Measurements from ENCODE around the gene FXYD6. TPM values are rescaled to one million over a fixed set of nuclear protein-coding genes. Genes with fewer than 3 reads are reported as not detected.
"Not testable (repeated sequence)": the region's sequence is repeated elsewhere in the genome, so short reads cannot be mapped to it uniquely, and the experiment has no call there.

FXYD6 gene
- polyA plus RNA-seq, 2 of the 4 experiments (the other 2 are of a cell fraction) = 0.26 to 0.49 TPM

DNA sequence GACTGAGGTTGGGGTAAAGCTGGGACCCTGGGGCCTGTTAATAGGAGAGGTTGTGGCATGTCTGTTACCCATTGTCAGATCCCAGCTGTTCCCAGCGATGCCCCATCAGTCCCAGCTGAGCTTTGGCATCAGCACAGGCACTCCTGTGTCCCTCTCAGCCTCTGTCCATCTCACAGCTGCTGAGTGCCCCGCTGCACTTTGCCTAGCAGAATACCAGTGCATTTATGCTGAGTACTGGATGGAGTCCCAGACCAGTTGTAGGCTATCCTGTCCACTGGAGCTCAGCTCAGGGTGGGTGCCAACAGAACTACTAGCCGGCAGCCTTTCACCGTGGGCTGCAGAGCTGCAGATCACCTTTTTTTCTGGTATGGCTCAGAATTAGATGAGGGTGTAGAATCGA, 9.9 kb downstream of the FXYD6 start (continued):
- TF ChIP-seq, protein P1, sequence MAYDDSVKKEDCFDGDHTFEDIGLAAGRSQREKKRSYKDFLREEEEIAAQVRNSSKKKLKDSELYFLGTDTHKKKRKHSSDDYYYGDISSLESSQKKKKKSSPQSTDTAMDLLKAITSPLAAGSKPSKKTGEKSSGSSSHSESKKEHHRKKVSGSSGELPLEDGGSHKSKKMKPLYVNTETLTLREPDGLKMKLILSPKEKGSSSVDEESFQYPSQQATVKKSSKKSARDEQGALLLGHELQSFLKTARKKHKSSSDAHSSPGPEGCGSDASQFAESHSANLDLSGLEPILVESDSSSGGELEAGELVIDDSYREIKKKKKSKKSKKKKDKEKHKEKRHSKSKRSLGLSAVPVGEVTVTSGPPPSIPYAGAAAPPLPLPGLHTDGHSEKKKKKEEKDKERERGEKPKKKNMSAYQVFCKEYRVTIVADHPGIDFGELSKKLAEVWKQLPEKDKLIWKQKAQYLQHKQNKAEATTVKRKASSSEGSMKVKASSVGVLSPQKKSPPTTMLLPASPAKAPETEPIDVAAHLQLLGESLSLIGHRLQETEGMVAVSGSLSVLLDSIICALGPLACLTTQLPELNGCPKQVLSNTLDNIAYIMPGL (CRISPR knock-in tag; IDR thresholded peaks at IDR 0.05; ENCODE audit: borderline replicate concordance) = no peak
- no peak for TF ChIP-seq PHF8 (IDR thresholded peaks at IDR 0.05; ENCODE audit: borderline replicate concordance, low read depth)
- TF ChIP-seq JUNB (IDR thresholded peaks at IDR 0.05) = no peak
- no peak for TF ChIP-seq CEBPB (IDR thresholded peaks at IDR 0.05)
- TF ChIP-seq TP53 (CRISPR knock-in tag; IDR thresholded peaks at IDR 0.05) = no peak
- TF ChIP-seq ZFP36 (IDR thresholded peaks at IDR 0.05; ENCODE audit: borderline replicate concordance, partially characterized antibody) = no peak
- no peak for TF ChIP-seq HOXB13 (CRISPR knock-in tag; IDR thresholded peaks at IDR 0.05; ENCODE audit: low read depth)
- TF ChIP-seq, protein P2, sequence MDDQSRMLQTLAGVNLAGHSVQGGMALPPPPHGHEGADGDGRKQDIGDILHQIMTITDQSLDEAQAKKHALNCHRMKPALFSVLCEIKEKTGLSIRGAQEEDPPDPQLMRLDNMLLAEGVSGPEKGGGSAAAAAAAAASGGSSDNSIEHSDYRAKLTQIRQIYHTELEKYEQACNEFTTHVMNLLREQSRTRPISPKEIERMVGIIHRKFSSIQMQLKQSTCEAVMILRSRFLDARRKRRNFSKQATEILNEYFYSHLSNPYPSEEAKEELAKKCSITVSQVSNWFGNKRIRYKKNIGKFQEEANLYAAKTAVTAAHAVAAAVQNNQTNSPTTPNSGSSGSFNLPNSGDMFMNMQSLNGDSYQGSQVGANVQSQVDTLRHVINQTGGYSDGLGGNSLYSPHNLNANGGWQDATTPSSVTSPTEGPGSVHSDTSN (IDR thresholded peaks at IDR 0.05) = no peak
- no peak for TF ChIP-seq MAFK (IDR thresholded peaks at IDR 0.05; ENCODE audit: partially characterized antibody)
- no peak for TF ChIP-seq RARB (CRISPR knock-in tag; IDR thresholded peaks at IDR 0.05)
- TF ChIP-seq NFE2L2 (conservative IDR thresholded peaks at IDR 0.05; ENCODE audit: low read length) = no peak

DNA sequence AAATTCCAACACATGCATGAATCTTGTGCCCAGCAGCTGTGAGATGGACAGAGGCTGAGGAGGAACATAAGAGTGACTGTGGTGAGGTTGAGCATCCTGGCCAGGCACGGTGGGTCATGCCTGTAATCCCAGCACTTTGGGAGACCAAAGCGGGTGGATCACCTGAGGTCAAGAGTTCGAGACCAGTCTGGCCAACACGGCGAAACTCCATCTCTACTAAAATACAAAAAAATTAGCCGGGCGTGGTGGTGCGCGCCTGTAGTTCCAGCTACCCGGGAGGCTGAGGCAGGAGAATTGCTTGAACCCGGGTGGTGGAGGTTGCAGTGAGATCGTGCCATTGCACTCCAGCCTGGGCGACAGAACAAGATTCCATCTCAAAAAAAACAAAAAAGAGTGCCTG, 10.9 kb downstream of the FXYD6 start:
- FAIRE-seq; DNase-seq (ENCODE audit: low read depth in 1 of 2, low spot score in 1 of 2); ATAC-seq; H3K4me1 ChIP-seq; POLR2A ChIA-PET; H3K4me2 ChIP-seq; H3K27ac ChIP-seq; H3K9me3 ChIP-seq; H3K4me3 ChIP-seq: not testable (repeated sequence)
- CTCF ChIA-PET = interaction anchor here (0.7 to 2.4 kb wide), 2 partner anchors 45 to 81 kb away, joined by 3 to 11 read pairs; no protein-coding TSS in a partner anchor
- 71% methylated on average over 13 of the region's 13 CpGs for WGBS (ENCODE audit: missing lambda C conversion rate)

DNA sequence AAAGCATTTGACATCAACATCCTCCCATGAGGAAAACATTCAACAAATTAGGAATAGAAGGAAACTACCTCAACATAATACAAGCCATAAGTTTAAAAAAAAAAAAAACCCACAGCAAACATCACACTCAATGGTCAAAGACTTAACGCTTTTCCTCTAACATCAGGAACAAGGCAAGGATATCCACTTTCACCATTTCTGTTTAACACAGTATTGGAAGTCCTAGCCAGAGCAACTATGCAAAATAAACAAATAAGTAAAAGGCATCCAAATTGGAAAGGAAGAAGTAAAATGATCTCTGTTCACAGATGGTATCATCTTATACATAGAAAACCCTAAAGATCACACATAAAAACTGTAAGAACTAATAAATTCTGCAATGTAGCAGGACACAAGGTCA, 13.1 kb downstream of the FXYD6 start:
- Histone ChIP-seq H3K4me1 (no peaks in the 10 kb centered on the region), H3K4me3 (no peak overlapping the region), H3K9me3 (no peaks in the 10 kb centered on the region), H3K27ac (no peak overlapping the region), H3K4me2 (no peak overlapping the region)
- ChIA-PET CTCF (interaction anchor here (2.4 to 3.2 kb wide), 2 partner anchors 84 kb away, joined by 11 to 14 read pairs; no protein-coding TSS in a partner anchor), POLR2A (no interaction called here)
- 90% methylated on average over 1 of the region's 1 CpG for WGBS (ENCODE audit: missing lambda C conversion rate)
- TF ChIP-seq, protein P1 (CRISPR knock-in tag; IDR thresholded peaks at IDR 0.05; ENCODE audit: borderline replicate concordance) = no peak
- no peak for TF ChIP-seq ZFP36 (IDR thresholded peaks at IDR 0.05; ENCODE audit: borderline replicate concordance, partially characterized antibody)
- TF ChIP-seq POLR2AphosphoS2 (conservative IDR thresholded peaks at IDR 0.05; ENCODE audit: low read length) = no peak
- no peak for TF ChIP-seq CBX2 (IDR thresholded peaks at IDR 0.05; ENCODE audit: borderline replicate concordance, low read depth)
- no peak for TF ChIP-seq EHMT2 (IDR thresholded peaks at IDR 0.05; ENCODE audit: low read depth)
- no peak for TF ChIP-seq POLR2A (IDR thresholded peaks at IDR 0.05; ENCODE audit: low read length)
- TF ChIP-seq, protein P3, sequence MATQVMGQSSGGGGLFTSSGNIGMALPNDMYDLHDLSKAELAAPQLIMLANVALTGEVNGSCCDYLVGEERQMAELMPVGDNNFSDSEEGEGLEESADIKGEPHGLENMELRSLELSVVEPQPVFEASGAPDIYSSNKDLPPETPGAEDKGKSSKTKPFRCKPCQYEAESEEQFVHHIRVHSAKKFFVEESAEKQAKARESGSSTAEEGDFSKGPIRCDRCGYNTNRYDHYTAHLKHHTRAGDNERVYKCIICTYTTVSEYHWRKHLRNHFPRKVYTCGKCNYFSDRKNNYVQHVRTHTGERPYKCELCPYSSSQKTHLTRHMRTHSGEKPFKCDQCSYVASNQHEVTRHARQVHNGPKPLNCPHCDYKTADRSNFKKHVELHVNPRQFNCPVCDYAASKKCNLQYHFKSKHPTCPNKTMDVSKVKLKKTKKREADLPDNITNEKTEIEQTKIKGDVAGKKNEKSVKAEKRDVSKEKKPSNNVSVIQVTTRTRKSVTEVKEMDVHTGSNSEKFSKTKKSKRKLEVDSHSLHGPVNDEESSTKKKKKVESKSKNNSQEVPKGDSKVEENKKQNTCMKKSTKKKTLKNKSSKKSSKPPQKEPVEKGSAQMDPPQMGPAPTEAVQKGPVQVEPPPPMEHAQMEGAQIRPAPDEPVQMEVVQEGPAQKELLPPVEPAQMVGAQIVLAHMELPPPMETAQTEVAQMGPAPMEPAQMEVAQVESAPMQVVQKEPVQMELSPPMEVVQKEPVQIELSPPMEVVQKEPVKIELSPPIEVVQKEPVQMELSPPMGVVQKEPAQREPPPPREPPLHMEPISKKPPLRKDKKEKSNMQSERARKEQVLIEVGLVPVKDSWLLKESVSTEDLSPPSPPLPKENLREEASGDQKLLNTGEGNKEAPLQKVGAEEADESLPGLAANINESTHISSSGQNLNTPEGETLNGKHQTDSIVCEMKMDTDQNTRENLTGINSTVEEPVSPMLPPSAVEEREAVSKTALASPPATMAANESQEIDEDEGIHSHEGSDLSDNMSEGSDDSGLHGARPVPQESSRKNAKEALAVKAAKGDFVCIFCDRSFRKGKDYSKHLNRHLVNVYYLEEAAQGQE (IDR thresholded peaks at IDR 0.05) = no peak
- no peak for TF ChIP-seq CEBPB (IDR thresholded peaks at IDR 0.05)
- no peak for TF ChIP-seq RNF2 (IDR thresholded peaks at IDR 0.05; ENCODE audit: borderline replicate concordance, low read depth)
- no peak for TF ChIP-seq BHLHE40 (IDR thresholded peaks at IDR 0.05; ENCODE audit: low read depth, low read length)
- TF ChIP-seq FOXS1 (CRISPR knock-in tag; IDR thresholded peaks at IDR 0.05) = no peak
- no peak for TF ChIP-seq ZC3H11A (IDR thresholded peaks at IDR 0.05)
- FAIRE-seq (no peak), ATAC-seq (no peak), DNase-seq (ENCODE audit: low read depth in 1 of 2, low spot score in 1 of 2) (no peak)
